Tibial nerve (tissue), 3 donors: ENCODE measurements around the gene TRPV4.

ENCODE experiments used
- POLR2A ChIP-seq, 2 donors: fragments of 450-650 bp; IDR thresholded peaks; one replicate each; pipeline ENCODE4 v1.6.1; 2017; ENCODE audit warnings: antibody characterized with exemption in 2 of 2, mild to moderate bottlenecking in 2 of 2, moderate library complexity in 2 of 2
- TF ChIP-seq, protein P1 (sequence below), 5 experiments: fragments of 200-600 bp in 3 of 5; fragments of 450-650 bp in 2 of 5; sonication (generic) in 3 of 5; IDR thresholded peaks; one replicate each; pipeline ENCODE4 v1.5.1; 2016 to 2019; ENCODE audit warnings: antibody characterized with exemption in 5 of 5, mild to moderate bottlenecking in 3 of 5, moderate library complexity in 2 of 5

DNA sequence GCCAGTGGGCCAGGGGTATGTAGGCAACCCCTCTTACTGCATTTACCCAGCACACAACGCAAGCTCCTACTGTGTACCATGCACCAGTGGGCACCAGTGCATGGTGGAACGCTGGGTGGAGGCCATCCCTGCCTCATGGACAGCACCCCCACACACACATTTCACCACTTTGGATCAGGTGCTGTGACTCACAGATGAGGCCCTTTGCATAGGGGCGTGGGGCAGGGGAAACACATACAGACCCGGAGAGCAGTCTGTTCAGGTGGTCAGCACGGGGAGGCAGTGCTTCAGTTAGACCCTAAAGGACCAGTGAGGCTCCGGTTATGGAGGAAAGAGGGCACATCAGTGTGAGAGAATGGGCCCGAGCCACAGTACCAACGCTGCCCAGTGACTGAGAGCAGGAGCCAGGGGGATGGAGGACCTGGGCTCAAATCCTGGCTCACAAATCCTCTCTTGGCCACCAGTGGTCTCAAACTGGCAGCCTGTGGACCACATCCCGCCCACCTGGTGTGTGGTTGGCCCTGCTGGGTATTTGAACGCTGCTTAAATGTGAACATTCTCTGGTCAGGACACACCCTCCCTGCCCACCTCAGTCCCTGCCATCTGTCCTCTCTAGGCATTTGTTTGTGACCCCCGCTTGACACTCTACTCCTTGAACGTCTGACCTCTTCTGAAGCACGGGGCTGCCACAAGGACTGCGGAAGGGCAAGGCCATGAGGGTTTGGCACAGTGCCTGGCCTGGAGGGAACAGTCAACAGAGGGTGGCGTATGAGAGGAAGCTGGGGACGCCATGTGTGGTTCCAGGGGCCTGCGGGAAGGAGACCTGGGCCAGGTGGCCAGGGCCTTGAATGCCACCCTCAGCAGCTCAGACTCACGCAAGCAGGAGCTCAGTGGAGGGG is 72.9 kb downstream of the TRPV4 start:
- no peak for TF ChIP-seq POLR2A (IDR thresholded peaks at IDR 0.05)
- TF ChIP-seq, protein P1, sequence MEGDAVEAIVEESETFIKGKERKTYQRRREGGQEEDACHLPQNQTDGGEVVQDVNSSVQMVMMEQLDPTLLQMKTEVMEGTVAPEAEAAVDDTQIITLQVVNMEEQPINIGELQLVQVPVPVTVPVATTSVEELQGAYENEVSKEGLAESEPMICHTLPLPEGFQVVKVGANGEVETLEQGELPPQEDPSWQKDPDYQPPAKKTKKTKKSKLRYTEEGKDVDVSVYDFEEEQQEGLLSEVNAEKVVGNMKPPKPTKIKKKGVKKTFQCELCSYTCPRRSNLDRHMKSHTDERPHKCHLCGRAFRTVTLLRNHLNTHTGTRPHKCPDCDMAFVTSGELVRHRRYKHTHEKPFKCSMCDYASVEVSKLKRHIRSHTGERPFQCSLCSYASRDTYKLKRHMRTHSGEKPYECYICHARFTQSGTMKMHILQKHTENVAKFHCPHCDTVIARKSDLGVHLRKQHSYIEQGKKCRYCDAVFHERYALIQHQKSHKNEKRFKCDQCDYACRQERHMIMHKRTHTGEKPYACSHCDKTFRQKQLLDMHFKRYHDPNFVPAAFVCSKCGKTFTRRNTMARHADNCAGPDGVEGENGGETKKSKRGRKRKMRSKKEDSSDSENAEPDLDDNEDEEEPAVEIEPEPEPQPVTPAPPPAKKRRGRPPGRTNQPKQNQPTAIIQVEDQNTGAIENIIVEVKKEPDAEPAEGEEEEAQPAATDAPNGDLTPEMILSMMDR (IDR thresholded peaks at IDR 0.05) = no peak
